Right lobe of liver (tissue), 6 donors: ENCODE data around the gene AFAP1. TPM values are rescaled to one million over a fixed set of nuclear protein-coding genes. Genes with fewer than 3 reads are reported as not detected.

Experiments
- ATAC-seq, 4 donors: fragments of 200-7000 bp; cut with Tn5 transposase; one replicate each; pipeline ENCODE4 v1.9.1; 2020; ENCODE audit warnings: mild to moderate bottlenecking in 4 of 4, moderate library complexity in 4 of 4
- DNase-seq, 3 donors: peaks; one replicate each; pipeline ENCODE4 v3.0.0-alpha.2; 2020
- H3K27ac ChIP-seq, 3 donors: fragments of 200-600 bp; one replicate each; pipeline ENCODE4 v1.8.0; 2022
- H3K27me3 ChIP-seq, 2 donors: fragments of 200-600 bp; one replicate each; pipeline ENCODE4 v1.8.0; 2022
- H3K36me3 ChIP-seq, 4 donors: fragments of 200-600 bp; sonication (generic) in 1 of 4; one replicate each; pipeline versions ENCODE4 v1.5.1 to v1.8.0; 2017 to 2022; ENCODE audit warnings: control low read depth in 1 of 4
- H3K4me1 ChIP-seq, 4 donors: fragments of 200-600 bp; sonication (generic) in 1 of 4; one replicate each; pipeline versions ENCODE4 v1.5.1 to v1.8.0; 2017 to 2022; ENCODE audit warnings: control low read depth in 1 of 4
- H3K4me3 ChIP-seq, 3 donors: fragments of 200-600 bp; one replicate each; pipeline ENCODE4 v1.8.0; 2022
- H3K9me3 ChIP-seq, 4 donors: fragments of 200-600 bp; sonication (generic) in 1 of 4; one replicate each; pipeline versions ENCODE4 v1.5.1 to v1.8.0; 2017 to 2022; ENCODE audit warnings: control low read depth in 1 of 4
- POLR2A ChIP-seq: fragments of 450-650 bp; IDR thresholded peaks from one replicate; pipeline ENCODE4 v1.6.1; 2017; ENCODE audit warnings: antibody characterized with exemption, mild to moderate bottlenecking
- WGBS: methylation state at CpG from one replicate; pipeline ENCODE4 v1.1.6; 2018; ENCODE audit warnings: low coverage, low lambda C conversion rate; ENCODE audit not compliant: insufficient coverage; ENCODE audit errors: missing lambda C conversion rate; 5-methylcytosine and 5-hydroxymethylcytosine counted together
- intact Hi-C, 2 donors: fragments of 100-400 bp; cut with DNase I; formaldehyde crosslinking; loops; one replicate each; pipeline versions ENCODE4 v1.11.2 to v1.14.1; 2022
- total RNA-seq, 6 experiments: library from RNA; depleted of rRNA in 2 of 6; stranded (reverse); fragments of >200 nt in 2 of 6; fragmentation: NEBNext Ultra II Directional in 3 of 6; extraction: Animal tissue kit (Norgen Biotek cat#: 25700) in 3 of 6; gene quantifications; one replicate each; pipeline versions ENCODE4 v1.1.0 to v1.2.4, GENCODE V29; 2016 to 2023
- TF ChIP-seq, protein P1 (sequence below), 4 donors: fragments of 200-600 bp in 3 of 4; fragments of 450-650 bp in 1 of 4; IDR thresholded peaks; one replicate each; pipeline versions ENCODE4 v1.5.1 to v1.8.0; 2016 to 2022; ENCODE audit warnings: antibody characterized with exemption in 4 of 4, mild to moderate bottlenecking in 2 of 4
- donor health status: DM: no; HTN: yes; CAD: no.
- donor health status: DM: no; HTN: no; CAD: no.
- donor health status: DM: no; HTN: no; CAD: no.
- donor health status: DM: no; HTN: yes; CAD: no.
- donor health status: DM: no; HTN: yes; CAD: no.

AFAP1 gene
- total RNA-seq, 6 experiments from 2014 or later, result 0.95 to 3.1 (median 1.9) TPM

DNA sequence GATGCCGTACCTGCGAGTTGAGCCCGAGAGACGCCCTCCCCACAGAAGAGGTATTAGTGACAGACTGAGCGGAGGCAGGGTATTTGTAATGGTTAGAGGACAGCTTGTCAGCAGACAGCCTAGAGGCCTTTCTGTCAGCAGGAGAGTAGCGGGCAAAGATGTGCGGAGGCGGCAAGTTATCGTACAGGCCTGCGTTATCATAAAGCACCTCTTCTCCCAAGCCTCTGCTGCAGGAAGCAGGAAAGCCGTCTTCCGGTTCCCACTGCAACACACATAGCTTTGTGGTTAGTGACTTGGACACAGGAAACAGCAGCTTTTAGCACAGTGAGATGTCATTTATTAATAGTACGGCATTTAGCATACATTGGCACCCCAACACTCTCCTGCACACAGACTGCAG is 158.3 kb downstream of the AFAP1 start:
- TF ChIP-seq, protein P1, sequence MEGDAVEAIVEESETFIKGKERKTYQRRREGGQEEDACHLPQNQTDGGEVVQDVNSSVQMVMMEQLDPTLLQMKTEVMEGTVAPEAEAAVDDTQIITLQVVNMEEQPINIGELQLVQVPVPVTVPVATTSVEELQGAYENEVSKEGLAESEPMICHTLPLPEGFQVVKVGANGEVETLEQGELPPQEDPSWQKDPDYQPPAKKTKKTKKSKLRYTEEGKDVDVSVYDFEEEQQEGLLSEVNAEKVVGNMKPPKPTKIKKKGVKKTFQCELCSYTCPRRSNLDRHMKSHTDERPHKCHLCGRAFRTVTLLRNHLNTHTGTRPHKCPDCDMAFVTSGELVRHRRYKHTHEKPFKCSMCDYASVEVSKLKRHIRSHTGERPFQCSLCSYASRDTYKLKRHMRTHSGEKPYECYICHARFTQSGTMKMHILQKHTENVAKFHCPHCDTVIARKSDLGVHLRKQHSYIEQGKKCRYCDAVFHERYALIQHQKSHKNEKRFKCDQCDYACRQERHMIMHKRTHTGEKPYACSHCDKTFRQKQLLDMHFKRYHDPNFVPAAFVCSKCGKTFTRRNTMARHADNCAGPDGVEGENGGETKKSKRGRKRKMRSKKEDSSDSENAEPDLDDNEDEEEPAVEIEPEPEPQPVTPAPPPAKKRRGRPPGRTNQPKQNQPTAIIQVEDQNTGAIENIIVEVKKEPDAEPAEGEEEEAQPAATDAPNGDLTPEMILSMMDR (IDR thresholded peaks at IDR 0.05), result no peak
- no peak for TF ChIP-seq POLR2A
- DNase-seq (peak in 1 of 3 donors; percentile 46), ATAC-seq (peak; percentile 74 to 82 (median 78))
- intact Hi-C loops, result no loop called here
- Histone ChIP-seq H3K9me3 (no peaks in the 10 kb centered on the region), H3K4me3 (no peak overlapping the region), H3K4me1 (no peaks in the 10 kb centered on the region), H3K27ac (no peak overlapping the region), H3K27me3 (no peaks in the 10 kb centered on the region), H3K36me3 (no peaks in the 10 kb centered on the region)
- WGBS, result 46% methylated on average over 12 of the region's 13 CpGs

DNA sequence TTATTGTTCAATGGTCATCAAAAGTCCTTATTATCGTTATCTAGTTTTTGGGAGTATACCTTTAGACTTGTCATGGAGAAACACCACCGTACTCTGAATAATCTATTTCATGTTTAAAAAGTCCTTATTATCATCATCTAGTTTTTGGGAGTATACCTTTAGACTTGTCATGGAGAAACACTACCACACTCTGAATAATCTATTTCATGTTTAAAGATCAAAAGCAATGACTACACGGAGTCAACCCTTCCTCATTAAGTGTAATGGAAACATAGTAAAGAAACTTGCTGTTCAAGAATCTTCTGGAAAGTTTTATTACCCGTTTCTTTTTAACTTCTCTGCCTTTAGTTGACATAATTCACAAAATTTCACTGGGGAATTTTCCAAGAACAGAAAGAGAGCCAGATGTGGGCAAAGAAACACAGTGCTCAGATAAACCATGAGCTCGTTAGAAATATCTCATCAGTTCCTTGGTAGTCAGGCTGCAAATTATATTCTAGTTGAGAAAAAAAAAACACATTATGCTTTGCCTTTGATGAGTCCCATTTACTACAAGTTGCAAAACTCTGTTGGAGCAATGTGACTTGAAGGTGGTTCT is 158.8 kb downstream of the AFAP1 start:
- no peaks in the 10 kb centered on the region for H3K9me3 ChIP-seq
- no peaks in the 10 kb centered on the region for H3K4me1 ChIP-seq
- H3K27me3 ChIP-seq, result no peaks in the 10 kb centered on the region
- TF ChIP-seq POLR2A, result no peak
- TF ChIP-seq, protein P1 (IDR thresholded peaks at IDR 0.05), result no peak
- DNase-seq, result no peak
- H3K4me3 ChIP-seq, result no peak overlapping the region
- intact Hi-C loops, result no loop called here
- no peaks in the 10 kb centered on the region for H3K36me3 ChIP-seq
- no peak for ATAC-seq
- no peak overlapping the region for H3K27ac ChIP-seq
- 65% methylated on average over 5 of the region's 5 CpGs for WGBS

DNA sequence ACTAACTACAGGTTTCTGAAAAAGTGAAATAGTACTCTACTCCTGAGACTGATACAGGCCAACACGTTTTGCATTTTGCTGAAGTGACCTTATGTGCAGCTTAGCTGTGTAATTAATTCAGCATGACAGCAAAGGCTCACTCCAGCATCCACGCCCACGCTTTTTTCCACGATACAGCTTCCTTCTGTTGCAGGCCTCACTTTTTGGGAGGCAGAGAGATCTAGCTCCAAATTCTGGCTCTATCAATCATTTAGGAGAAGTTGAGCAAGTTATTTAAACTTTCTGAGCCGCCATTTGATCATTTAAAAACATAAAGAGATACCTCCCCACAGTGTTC is 160.3 kb downstream of the AFAP1 start:
- Histone ChIP-seq H3K27ac (no peak overlapping the region), H3K27me3 (no peaks in the 10 kb centered on the region), H3K4me1 (no peaks in the 10 kb centered on the region), H3K36me3 (no peaks in the 10 kb centered on the region), H3K9me3 (no peaks in the 10 kb centered on the region), H3K4me3 (no peak overlapping the region)
- intact Hi-C loops, result no loop called here
- TF ChIP-seq, protein P1 (IDR thresholded peaks at IDR 0.05), result no peak
- no peak for DNase-seq
- peak in 1 of 4 donors; percentile 31 for ATAC-seq
- 73% methylated on average over 5 of the region's 5 CpGs for WGBS

DNA sequence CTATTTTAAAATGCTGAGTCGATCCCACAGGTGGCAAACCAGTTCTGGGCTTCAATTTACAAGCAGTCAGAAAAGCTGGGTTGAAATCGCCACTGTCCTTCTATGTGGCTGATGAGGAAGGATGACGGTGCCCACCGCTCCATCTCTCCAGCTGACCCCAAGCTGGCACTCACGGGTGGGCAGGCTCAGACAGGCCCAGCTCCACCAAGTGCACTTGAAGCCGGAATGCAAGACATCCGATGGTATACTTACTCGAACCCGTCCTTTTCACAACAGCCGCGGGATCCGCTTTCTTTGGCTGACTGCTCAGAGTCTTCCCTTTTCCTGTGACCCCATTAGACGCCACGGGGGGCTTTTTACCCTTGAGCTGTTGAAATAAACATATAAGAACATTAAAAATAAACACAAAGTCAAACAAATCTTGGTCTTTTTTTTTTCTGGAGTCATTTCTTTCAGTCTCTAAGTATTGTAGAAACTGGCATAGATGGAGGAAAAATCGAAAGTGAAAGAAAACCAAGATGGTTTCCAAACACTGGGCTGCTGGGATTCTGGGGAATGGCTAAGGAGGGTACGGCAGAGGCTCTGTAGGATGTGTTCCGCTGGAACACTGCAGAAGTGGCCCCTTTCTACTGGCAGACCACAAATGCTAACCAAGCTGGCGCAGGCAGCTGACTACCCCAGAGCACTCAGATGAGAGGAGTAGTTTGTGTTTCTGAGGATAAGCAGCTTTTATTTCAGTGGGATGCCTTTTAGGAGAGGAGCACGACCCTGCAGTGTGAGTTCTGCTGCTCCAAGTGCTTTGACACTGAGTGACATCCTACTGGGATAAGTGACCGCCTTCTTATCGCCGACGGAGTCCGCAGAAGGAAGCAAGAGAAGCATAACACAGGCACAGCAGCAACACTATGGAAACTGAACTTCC is 160.9 kb downstream of the AFAP1 start:
- DNase-seq, result peak in 1 of 3 donors; percentile 40

More for the DNA sequence above, 160.9 kb downstream of the AFAP1 start:
- no peaks in the 10 kb centered on the region for H3K27me3 ChIP-seq
- no peaks in the 10 kb centered on the region for H3K4me1 ChIP-seq
- 64% methylated on average over 18 of the region's 24 CpGs for WGBS
- intact Hi-C loops, result no loop called here
- peak overlapping the region in 2 of 3 donors; percentile 6 for H3K27ac ChIP-seq
- no peak overlapping the region for H3K4me3 ChIP-seq
- TF ChIP-seq POLR2A, result no peak
- TF ChIP-seq, protein P1 (IDR thresholded peaks at IDR 0.05), result no peak
- no peaks in the 10 kb centered on the region for H3K36me3 ChIP-seq
- ATAC-seq, result peak in 3 of 4 donors; percentile 28 to 45 (median 36)
- H3K9me3 ChIP-seq, result no peaks in the 10 kb centered on the region
